ENCODE results near the gene FOS.

GRCh38 chr14:75322746-75323145, 44.1 kb downstream of the FOS start:
- TF ChIP-seq, protein P1, sequence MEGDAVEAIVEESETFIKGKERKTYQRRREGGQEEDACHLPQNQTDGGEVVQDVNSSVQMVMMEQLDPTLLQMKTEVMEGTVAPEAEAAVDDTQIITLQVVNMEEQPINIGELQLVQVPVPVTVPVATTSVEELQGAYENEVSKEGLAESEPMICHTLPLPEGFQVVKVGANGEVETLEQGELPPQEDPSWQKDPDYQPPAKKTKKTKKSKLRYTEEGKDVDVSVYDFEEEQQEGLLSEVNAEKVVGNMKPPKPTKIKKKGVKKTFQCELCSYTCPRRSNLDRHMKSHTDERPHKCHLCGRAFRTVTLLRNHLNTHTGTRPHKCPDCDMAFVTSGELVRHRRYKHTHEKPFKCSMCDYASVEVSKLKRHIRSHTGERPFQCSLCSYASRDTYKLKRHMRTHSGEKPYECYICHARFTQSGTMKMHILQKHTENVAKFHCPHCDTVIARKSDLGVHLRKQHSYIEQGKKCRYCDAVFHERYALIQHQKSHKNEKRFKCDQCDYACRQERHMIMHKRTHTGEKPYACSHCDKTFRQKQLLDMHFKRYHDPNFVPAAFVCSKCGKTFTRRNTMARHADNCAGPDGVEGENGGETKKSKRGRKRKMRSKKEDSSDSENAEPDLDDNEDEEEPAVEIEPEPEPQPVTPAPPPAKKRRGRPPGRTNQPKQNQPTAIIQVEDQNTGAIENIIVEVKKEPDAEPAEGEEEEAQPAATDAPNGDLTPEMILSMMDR (IDR thresholded peaks at IDR 0.05): no peak
- TF ChIP-seq POLR2A (IDR thresholded peaks at IDR 0.05): no peak
